ENCODE results near the gene POLR3K.
A peak's percentile ranks its signal among the peaks of the same experiment; 100 is the strongest.

Gene POLR3K

GRCh38 chr16:53346-54236 lies at the start of gene POLR3K, which contains the start of gene SNRNP25:
TSS of gene POLR3K (minus strand) at chr16:53608. CDS start at chr16:53586, 22 bp downstream.
TSS of gene SNRNP25 (plus strand) at chr16:53828. CDS start at chr16:54017, 189 bp downstream.
- DNase-seq = peak; percentile 95

GRCh38 chr16:102060-102855 lies 48.9 kb upstream of the POLR3K start:
- no peak for DNase-seq

GRCh38 chr16:101586-101985 lies 48.2 kb upstream of the POLR3K start:
- DNase-seq = no peak

DNA sequence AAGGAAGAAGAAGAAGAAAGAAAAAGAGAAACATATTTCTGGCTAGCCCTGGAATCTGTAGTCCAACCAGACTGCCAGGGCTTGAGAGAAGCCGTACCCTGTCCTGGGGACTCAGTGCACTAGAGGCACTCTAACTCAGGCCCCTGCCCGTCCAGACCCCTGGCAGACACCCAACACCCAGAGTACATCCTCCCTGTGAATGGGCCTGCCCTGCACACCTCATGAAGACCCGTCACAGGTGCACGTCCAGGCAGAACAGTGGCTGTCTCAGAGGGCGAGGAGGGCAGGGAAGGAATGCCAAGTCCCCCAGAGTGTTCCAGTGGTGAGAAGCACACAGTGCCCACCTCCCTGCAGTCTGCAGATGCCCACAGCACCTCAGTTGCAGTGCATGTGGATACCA lies 47.6 kb upstream of the POLR3K start:
- DNase-seq = no peak

DNA sequence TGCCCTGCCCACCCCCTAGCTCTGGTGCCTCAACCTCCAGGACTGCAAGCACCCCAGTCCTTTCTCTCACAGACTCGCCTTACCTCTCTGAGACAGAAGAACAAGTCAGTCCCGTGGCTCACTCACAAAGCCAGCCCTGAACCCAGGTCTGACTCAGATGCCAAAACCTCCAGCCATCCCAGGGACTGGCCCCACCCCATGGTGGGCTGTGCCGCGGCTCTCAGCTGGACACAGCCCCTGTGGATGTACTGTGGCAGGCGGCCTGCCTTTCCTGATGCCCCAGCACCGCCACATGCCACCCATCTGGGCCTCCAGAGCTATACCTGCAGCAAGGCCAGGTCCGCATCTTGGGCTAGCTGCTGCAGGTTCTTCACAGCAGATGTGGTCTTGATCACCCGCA lies 44.4 kb upstream of the POLR3K start:
- no peak for DNase-seq

DNA sequence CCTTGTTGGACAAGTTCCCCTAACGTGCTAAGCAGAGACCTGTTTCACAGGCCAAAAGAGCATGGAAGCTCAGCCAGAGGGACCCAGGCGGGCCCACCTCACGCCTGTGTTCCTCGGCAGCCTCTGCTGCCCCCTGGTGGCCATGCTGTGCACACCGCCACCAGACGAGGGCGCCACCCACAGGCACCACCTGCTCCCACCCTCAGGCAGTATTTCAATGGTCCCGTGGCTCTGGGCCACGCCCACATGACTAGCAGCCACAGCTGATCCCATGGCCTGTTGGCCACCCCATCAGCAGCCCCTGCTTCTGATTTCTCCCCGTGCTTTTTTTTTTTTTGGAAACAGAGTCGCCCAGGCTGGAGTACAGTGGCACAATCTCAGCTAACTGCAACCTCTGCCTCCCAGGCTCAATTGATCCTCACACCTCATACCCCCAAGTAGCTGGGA lies 43.5 kb upstream of the POLR3K start:
- DNase-seq = peak; percentile 74

- DNase-seq = no peak
These were observed 41.5 kb upstream of the POLR3K start for GRCh38 chr16:94918-95265.

- DNase-seq = peak; percentile 38
These were observed 39.3 kb upstream of the POLR3K start for GRCh38 chr16:92431-93339.

GRCh38 chr16:91484-91883 lies 38.1 kb upstream of the POLR3K start:
- peak; percentile 91 for DNase-seq

DNA sequence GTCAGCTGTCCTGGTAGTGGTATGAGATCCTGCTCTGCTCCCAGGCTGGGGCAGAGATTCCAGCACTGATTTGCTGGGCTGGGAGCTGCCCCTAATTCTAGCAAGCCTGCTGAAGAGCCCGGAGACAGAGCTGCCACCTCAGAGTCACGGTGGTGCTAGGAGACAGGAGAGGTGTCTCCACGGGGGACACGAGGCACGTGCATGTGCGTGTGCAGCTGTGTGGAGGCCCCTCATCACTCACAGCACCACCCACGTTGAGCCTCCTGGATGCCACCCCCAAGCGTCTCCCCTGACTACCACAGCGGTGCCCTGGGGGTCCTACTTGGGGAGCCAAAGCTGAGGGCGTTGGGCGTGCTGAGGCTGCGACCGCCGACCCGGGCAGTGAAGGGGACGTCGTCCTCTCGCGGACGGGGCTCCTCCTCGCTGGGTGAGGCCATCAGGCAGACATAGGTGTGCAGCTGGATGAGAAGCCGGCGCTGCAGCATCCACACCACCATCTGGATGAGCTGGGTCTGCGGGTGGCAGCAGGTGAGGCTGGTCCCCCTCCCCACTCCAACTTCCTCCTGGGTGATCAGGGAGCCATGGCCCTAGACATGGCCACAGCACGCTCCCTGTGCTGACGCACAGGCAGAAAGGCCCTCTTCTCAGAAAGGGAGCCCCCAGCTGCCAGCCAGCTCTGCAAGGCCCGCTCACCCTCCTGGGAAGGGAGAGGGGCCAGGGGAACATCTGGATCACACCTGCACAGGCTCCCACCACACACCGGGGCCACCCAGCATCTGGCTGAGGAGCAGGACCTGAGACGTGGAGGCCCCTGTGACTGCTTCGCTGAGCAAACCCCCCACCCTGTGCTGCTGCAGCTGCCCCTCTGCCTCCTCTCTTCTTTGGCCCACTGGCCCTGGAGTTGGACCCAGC lies 36.2 kb upstream of the POLR3K start:
- DNase-seq = no peak

DNA sequence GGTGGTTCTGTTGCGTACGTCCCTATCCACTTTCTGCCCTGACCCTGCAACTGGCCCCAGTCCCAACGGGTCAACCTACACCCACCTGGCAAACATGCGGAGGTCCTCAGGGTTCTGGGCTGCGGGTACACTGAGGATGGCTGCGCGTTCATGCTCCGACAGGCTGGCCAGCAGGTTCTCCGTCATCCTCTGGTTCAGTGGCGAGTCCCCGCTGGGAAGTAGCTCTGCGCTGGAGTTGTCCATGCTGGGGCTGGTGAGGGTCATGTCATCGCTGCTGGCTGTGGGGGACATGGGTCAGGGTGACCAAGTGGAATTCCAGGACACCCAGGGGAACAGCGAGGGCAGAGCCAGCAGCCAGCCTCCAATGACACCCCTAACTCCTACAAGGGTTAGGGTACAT lies 35.2 kb upstream of the POLR3K start:
- DNase-seq = no peak

DNA sequence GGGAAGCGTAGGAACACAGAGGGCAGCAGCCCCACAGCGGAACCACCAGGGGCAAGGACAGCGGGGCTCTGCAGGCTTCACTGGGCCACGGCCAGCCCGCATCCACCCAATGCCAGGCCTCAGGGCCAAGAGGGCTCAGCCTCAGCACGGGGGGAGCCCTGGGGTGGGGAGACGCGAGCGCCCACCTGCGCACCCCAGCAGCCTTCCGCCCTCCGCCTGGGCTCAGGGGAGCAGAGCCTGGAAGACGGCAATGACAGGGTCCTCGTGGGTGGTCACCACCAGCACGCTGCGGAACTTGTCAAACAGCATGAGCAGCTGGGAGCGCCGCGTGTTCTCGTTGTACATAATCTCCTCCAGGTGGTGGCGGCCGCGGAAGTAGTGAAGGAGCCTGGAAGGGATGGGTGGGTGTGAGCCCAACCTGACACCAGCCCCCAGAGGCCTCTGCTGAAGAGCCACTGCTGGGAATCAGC lies 33.1 kb upstream of the POLR3K start:
- DNase-seq = no peak

DNA sequence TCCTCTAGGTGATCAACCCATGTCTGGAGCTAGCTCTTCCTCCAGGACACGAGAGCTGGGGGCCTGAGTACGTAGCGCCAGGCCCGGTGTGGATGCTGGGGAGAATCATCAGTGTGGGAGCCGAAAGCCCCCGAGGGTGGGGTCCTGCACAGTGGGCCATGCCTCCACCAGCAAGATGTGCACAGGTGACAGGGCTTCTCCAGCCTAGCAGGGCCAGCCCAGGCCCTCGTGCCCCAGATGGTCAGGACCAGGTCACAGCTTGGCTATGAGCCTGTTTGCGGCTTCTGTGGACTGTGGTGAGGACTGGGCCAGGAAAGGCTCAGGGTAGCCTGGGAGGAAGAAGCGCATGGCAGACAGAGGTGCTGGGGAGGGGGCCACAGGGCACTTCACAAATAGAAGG lies 32.5 kb upstream of the POLR3K start:
- DNase-seq = no peak

DNA sequence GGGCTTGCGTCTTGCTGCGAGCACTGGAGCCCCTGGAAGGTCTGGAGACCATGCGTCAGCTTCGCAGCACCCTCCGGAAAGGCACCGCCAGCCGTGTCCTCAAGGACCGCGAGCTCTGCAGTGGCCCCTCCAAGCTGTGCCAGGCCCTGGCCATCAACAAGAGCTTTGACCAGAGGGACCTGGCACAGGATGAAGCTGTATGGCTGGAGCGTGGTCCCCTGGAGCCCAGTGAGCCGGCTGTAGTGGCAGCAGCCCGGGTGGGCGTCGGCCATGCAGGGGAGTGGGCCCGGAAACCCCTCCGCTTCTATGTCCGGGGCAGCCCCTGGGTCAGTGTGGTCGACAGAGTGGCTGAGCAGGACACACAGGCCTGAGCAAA lies 32.0 kb upstream of the POLR3K start:
- DNase-seq = no peak

DNA sequence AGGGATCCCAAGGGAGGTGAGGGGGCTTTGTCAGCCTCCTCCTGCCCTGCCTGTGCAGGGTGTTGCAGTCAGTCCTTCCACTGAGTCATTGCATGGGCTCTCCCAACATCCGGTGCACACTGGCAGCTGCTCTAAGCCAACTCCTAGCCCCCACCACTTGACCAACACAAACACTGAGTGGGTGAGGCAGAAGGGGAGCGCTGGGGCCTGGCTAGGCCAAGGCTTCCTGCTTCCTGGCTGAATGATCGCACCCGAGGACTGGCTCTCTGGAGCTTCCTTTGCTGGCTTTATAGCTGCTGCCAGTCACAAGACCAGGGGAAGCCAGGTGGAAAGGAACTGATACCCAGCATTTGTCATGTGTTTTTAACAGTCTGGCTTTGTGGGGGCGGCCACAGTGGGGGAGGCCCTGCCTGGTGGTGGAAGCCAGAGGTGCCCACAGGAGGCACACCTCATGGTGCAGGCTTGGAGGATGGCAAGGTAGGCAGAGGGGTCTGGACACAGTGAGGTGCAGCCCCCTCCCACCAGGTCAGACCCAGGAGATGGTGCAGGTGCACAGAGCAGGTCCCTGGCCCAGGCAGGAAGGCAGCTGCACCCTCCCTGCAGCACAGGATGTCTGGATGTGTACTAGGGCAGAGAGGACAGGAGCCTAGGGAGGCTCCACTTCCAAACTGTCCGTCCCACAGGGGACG lies 31.5 kb upstream of the POLR3K start:
- DNase-seq = peak; percentile 70

GRCh38 chr16:83781-84615 lies 30.6 kb upstream of the POLR3K start:
- DNase-seq = peak; percentile 47

- no peak for DNase-seq
These were observed 29.7 kb upstream of the POLR3K start for GRCh38 chr16:83060-83603.

DNA sequence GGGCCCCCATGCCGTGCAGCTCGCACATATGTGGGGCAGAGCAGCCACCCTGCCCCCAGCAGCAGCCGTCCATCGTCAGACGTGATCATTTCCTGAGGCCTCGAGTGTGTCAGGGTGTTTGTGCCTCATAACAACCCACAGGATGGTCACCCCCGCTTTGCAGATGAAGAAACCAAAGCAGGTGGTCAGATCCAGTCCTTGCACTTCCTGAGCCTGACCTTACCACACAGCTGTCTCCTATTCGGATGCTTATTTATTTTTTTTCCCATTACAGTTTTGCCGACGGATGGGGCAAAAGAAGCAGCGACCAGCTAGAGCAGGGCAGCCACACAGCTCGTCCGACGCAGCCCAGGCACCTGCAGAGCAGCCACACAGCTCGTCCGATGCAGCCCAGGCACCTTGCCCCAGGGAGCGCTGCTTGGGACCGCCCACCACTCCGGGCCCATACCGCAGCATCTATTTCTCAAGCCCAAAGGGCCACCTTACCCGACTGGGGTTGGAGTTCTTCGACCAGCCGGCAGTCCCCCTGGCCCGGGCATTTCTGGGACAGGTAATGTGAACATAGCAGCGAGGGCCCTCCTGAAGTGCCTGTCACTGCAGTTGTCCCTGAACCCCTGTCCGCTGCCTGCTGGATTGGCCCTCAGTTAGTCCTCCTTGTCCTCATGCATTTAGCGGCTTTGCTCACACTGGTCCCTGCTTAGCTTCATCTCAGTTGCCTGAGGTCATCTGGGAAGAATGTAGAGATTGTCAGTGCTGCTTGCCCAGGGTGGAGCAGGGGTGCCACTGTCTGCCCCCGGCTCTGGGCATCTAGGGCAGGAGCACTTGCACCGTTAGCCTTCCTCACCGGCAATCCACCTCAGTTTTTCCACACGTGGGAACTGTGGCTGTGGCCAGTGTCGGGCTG lies 26.0 kb upstream of the POLR3K start:
- DNase-seq = no peak
